KBM-7 (cell line): ENCODE results near the gene ACO2.
"Not testable (repeated sequence)": the region's sequence is repeated elsewhere in the genome, so short reads cannot be mapped to it uniquely, and the experiment has no call there.

Source experiments
- DNase-seq: peaks from one replicate; pipeline ENCODE4 v3.0.0-alpha.2; 2015
- in situ Hi-C: fragments of 300-500 bp; cut with MboI; formaldehyde crosslinking; loops from 2 replicates; pipeline ENCODE4 v1.14.3; 2020; ENCODE audit warnings: low sequenced_read_pairs, low pct_unique_long_range_greater_than_20kb, mixed read lengths

The ACO2 gene

GRCh38 chr22:41557401-41558240, 88.7 kb downstream of the ACO2 start:
- in situ Hi-C loops, result no loop called here
- DNase-seq, result no peak

GRCh38 chr22:41558241-41558630, 89.3 kb downstream of the ACO2 start:
- DNase-seq, in situ Hi-C loops: not testable (repeated sequence)

DNA sequence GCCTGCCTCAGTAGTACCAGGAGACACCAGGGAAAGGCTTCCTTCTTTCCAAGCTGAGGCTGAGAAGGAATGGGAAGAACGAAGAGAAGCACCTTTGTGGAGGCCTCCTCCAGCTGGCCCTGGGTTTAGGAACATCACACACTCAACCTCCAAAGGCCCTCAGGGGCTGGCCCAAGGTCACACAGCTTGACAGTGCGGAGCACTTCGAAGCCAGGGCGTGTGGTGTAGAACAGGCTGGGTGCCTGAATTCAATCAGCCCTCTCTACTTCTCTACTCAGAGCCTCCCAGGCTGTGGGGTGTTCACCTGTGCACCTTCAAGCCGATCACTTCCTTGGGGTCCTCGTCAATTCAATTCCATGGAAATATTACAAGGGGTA, 91.2 kb downstream of the ACO2 start:
- in situ Hi-C loops, result no loop called here
- DNase-seq, result no peak

DNA sequence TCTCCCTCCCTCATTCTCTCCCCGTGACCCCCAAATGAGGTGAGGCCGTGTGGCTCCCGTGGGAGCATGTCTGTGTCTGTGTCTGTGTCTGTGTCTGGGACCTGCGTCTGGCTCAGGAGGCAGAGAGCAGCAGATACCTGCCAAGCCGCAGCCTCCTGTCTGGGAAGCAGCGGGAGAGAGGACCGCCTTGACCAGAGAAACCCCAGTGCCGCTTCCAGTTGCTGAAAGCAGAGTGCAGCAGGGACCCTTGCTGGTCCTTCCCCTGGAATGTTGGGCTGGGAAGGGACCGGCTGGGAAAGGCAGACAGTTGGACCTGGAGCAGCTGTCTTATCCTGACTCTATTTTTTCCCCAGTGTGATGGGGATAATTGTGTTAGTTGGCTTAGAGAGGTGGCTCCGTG, 92.4 kb downstream of the ACO2 start:
- in situ Hi-C loops, result no loop called here
- no peak for DNase-seq

- DNase-seq, result no peak
- in situ Hi-C loops, result no loop called here
Measured at GRCh38 chr22:41561788-41562187, 92.9 kb downstream of the ACO2 start.

DNA sequence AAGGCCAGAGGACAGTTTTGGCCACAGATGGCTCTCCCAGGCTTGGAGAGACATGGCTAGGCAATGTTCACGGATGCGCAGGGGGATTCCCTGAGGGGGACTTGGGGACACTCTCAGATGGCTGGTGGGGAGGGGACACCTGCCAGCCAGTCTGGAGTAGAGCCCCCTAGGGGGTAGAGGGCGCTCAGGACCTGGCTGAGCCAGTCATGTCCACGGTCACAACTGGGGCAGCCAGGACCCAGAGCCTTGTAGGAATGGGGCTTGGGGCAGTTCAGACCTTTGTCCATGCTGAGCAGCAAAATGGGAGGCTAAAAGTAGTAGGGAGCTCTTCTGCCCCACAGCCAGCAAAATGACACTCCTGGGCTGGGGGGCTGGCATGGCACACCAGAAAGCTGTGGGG, 93.5 kb downstream of the ACO2 start:
- in situ Hi-C loops, result no loop called here
- DNase-seq, result no peak

GRCh38 chr22:41563051-41563711, 94.3 kb downstream of the ACO2 start:
- no peak for DNase-seq
- in situ Hi-C loops, result no loop called here

GRCh38 chr22:41564563-41564962, 95.6 kb downstream of the ACO2 start:
- no peak for DNase-seq
- in situ Hi-C loops, result no loop called here

- in situ Hi-C loops, result no loop called here
- DNase-seq, result peak; percentile 18
Measured at GRCh38 chr22:41565403-41566054, 96.6 kb downstream of the ACO2 start.

- DNase-seq, result no peak
- in situ Hi-C loops, result no loop called here
Measured at GRCh38 chr22:41567512-41567768, 98.5 kb downstream of the ACO2 start.

DNA sequence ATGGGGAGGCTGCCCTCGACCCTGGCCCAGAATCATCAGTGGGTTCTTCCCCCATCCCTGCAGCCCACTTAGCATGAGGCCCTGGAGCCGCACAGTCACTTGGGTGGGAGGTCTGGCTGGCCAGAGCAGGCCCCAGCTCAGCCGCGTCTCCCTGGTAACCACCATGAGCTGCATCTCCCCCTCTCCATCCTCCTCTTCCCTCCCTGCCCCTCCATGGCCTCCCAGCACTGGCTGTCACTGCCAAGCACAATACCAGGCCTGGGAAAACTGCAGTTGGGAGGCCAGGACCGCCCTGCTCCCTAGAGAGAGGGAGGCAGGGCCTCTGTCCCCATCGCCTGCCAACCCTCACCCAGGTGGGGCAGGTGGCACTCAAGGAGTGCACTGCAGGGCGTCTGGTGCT, 99.9 kb downstream of the ACO2 start:
- in situ Hi-C loops, result no loop called here
- DNase-seq, result no peak

- in situ Hi-C loops, result no loop called here
- DNase-seq, result no peak
Measured at GRCh38 chr22:41570221-41570620, 101.3 kb downstream of the ACO2 start.

DNA sequence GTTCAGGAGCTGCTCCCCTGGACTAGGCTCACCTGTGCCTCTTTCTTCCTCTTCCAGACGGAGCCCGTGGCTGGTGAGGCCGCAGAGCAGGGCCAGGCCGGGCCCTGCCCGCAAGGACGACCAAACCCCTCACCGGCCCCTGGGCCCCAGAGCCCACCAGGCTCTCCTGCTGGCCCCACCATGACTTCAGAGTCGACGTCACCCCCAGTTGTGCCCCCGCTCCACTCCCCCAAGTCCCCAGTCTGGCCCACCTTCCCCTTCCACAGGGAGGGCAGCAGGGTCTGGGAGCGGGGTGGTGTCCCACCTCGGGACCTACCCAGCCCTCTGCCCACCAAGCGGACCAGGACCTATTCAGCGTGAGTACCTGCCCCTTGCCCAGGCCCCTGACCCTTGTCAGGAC, 102.9 kb downstream of the ACO2 start:
- no peak for DNase-seq
- in situ Hi-C loops, result no loop called here

DNA sequence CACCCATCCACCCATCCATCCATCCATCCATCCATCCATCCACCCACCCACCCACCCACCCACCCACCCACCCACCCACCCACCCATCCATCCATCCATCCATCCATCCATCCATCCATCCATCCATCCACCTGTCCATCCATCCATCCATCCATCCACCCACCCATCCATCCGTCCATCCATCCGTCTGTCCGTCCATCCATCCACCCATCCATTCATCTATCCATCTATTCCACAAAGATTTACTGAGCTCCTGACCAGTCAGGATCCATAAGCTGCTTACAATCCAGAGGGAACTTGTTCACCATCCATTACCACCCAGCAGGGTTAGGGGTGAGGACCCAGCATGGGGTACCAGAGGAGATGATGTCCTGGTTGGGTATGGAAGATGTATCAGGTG, 103.4 kb downstream of the ACO2 start:
- not testable (repeated sequence) for DNase-seq

DNA sequence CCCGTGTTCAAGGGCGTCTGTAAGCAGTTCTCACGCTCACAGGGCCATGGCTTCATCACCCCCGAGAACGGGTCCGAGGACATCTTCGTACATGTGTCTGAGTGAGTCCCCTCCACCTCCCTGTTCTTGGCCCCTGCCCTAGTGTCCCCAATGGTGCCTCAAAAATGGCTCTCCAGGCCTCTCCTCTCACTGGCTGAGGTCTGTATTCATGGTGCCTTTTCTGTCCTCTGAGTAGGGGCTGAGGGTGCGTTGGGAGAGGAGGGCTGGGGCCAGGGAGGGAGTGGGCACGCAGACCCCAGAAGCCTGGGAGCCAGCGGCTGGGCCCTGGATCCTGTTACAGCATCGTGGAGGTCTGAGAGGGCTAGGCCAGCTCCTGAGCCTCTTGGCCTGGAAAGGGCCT, 104.8 kb downstream of the ACO2 start:
- no peak for DNase-seq
- in situ Hi-C loops, result no loop called here

More for the DNA sequence above, 103.4 kb downstream of the ACO2 start:
- in situ Hi-C loops, result not testable (repeated sequence)

DNA sequence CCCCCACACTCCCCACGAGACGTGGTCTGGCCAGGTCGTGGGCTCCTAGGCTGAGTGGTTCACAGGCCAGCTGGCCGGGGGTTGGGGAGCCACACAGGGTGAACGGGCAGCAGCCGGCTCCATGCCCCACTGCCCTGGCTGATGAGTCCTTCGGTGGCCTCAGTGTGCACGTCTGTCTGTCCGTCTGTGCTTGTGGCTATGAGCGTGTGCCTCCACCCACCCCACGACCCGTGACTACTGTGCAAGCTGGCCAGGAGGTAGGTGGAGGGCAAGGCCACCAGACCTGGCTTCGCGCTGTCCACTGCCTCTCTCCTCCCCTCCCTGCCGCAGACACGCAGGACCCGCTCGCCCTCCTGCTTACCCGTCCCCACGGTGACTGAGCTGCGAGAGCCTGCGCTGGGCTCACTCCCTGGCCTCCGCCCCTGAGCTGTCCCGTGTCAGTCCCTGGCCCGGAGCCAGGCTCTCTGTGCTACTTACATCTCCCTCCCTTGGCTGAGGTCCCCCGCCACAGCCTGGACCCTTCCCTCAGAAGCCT, 106.0 kb downstream of the ACO2 start:
- in situ Hi-C loops, result no loop called here
- DNase-seq, result no peak

GRCh38 chr22:41575533-41575932, 106.6 kb downstream of the ACO2 start:
- no peak for DNase-seq
- in situ Hi-C loops, result no loop called here

- in situ Hi-C loops, result no loop called here
- peak; percentile 60 for DNase-seq
Measured at GRCh38 chr22:41576877-41577276, 108.0 kb downstream of the ACO2 start.

DNA sequence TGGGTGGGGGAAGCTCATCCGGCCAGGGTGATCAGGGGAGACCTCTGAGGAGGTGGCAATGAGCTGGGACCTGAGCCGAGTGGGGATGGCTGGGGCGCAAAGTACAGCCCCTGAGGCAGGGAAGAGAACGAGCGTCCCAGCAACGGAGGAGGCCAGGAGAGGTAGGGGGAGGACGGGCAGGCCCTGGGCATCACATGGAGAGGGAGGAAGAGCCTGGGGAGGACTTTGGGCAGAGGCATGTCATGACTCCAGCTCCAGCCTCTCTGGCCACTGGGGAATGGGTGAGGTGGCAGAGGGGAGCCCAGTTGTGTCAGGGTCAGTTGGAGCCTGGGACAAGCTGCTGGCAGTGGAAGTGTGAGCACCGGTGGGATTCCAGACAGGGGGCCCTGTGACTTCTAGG, 109.2 kb downstream of the ACO2 start:
- in situ Hi-C loops, result no loop called here
- no peak for DNase-seq
